GM23248 (cell line): Measurements from ENCODE around the gene SSU72.

ENCODE experiments used
- EZH2 ChIP-seq: fragments of 200-600 bp; sonication (generic); IDR thresholded peaks from 2 replicates; pipeline ENCODE4 v1.6.1; 2018; ENCODE audit warnings: antibody characterized with exemption, mild to moderate bottlenecking; ENCODE audit not compliant: insufficient read depth, poor library complexity, severe bottlenecking
- EZH2phosphoT487 ChIP-seq: fragments of 200-600 bp; sonication (generic); IDR thresholded peaks from 2 replicates; pipeline ENCODE4 v1.6.1; 2018; ENCODE audit warnings: antibody characterized with exemption, moderate library complexity, mild to moderate bottlenecking, low read depth; ENCODE audit not compliant: insufficient read depth

GRCh38 chr1:1574721-1575537, at the start of gene SSU72:
- TF ChIP-seq EZH2: no peak
- TF ChIP-seq EZH2phosphoT487: no peak
